ENCODE results near the gene CDC42BPA. TPM values are rescaled to one million over a fixed set of nuclear protein-coding genes. Genes with fewer than 3 reads are reported as not detected.

The CDC42BPA gene
- total RNA-seq, 1 experiment from 2014 or later: 46.4 TPM

- DNase-seq (ENCODE audit: low read depth in 1 of 2, low spot score in 2 of 2): no peak
- Histone ChIP-seq H3K9me3 (replicated peaks) (no peaks in the 10 kb centered on the region), H3K27ac (no peak overlapping the region), H3K4me1 (replicated peaks) (peaks cover 5% of the 10 kb centered on the region), H3K36me3 (no peaks in the 10 kb centered on the region), H3K27me3 (replicated peaks) (no peaks in the 10 kb centered on the region), H3K4me3 (no peak overlapping the region)
These were observed 244.5 kb downstream of the CDC42BPA start for GRCh38 chr1:227073786-227074185.

GRCh38 chr1:227072991-227073390 lies 245.3 kb downstream of the CDC42BPA start:
- no peaks in the 10 kb centered on the region for H3K9me3 ChIP-seq (replicated peaks)

GRCh38 chr1:227071895-227072587 lies 246.3 kb downstream of the CDC42BPA start:
- no peaks in the 10 kb centered on the region for H3K27me3 ChIP-seq (replicated peaks)
- H3K4me1 ChIP-seq (replicated peaks): peaks cover 5% of the 10 kb centered on the region
- H3K36me3 ChIP-seq: no peaks in the 10 kb centered on the region
- H3K27ac ChIP-seq: no peak overlapping the region
- DNase-seq (ENCODE audit: low read depth in 1 of 2, low spot score in 2 of 2): no peak
- H3K9me3 ChIP-seq (replicated peaks): no peaks in the 10 kb centered on the region
- H3K4me3 ChIP-seq: no peak overlapping the region

More at GRCh38 chr1:227072991-227073390, 245.3 kb downstream of the CDC42BPA start:
- no peaks in the 10 kb centered on the region for H3K36me3 ChIP-seq
- peak in 1 of 2 experiments; percentile 51 for DNase-seq (ENCODE audit: low read depth in 1 of 2, low spot score in 2 of 2)
- H3K4me1 ChIP-seq (replicated peaks): peaks cover 5% of the 10 kb centered on the region
- H3K27ac ChIP-seq: peak overlapping the region; percentile 23
- no peaks in the 10 kb centered on the region for H3K27me3 ChIP-seq (replicated peaks)
- H3K4me3 ChIP-seq: no peak overlapping the region

GRCh38 chr1:227070638-227071285 lies 247.5 kb downstream of the CDC42BPA start:
- no peak for DNase-seq (ENCODE audit: low read depth in 1 of 2, low spot score in 2 of 2)
- Histone ChIP-seq H3K27me3 (replicated peaks) (no peaks in the 10 kb centered on the region), H3K27ac (no peak overlapping the region)

GRCh38 chr1:227069490-227069889 lies 248.8 kb downstream of the CDC42BPA start:
- no peak for DNase-seq (ENCODE audit: low read depth in 1 of 2, low spot score in 2 of 2)
- Histone ChIP-seq H3K36me3 (0 out of 2 replicates have a peak, but pooled peaks cover 7% of the 10 kb centered on the region), H3K4me3 (no peak overlapping the region), H3K27ac (no peak overlapping the region), H3K4me1 (replicated peaks) (peaks cover 5% of the 10 kb centered on the region), H3K9me3 (replicated peaks) (no peaks in the 10 kb centered on the region), H3K27me3 (replicated peaks) (no peaks in the 10 kb centered on the region)

More at GRCh38 chr1:227070638-227071285, 247.5 kb downstream of the CDC42BPA start:
- Histone ChIP-seq H3K36me3 (0 out of 2 replicates have a peak, but pooled peaks cover 2% of the 10 kb centered on the region), H3K9me3 (replicated peaks) (no peaks in the 10 kb centered on the region), H3K4me3 (no peak overlapping the region), H3K4me1 (replicated peaks) (peaks cover 5% of the 10 kb centered on the region)

- no peak overlapping the region for H3K27ac ChIP-seq
- no peak overlapping the region for H3K4me3 ChIP-seq
- no peaks in the 10 kb centered on the region for H3K9me3 ChIP-seq (replicated peaks)
- no peaks in the 10 kb centered on the region for H3K27me3 ChIP-seq (replicated peaks)
- 0 out of 2 replicates have a peak, but pooled peaks cover 7% of the 10 kb centered on the region for H3K36me3 ChIP-seq
- DNase-seq (ENCODE audit: low read depth in 1 of 2, low spot score in 2 of 2): no peak
- H3K4me1 ChIP-seq (replicated peaks): peaks cover 5% of the 10 kb centered on the region
These were observed 249.4 kb downstream of the CDC42BPA start for GRCh38 chr1:227068883-227069282.

GRCh38 chr1:227066999-227067398 lies 251.3 kb downstream of the CDC42BPA start:
- Histone ChIP-seq H3K9me3 (replicated peaks) (no peaks in the 10 kb centered on the region), H3K4me1 (replicated peaks) (no peaks in the 10 kb centered on the region), H3K27ac (no peak overlapping the region), H3K4me3 (no peak overlapping the region), H3K27me3 (replicated peaks) (no peaks in the 10 kb centered on the region), H3K36me3 (0 out of 2 replicates have a peak, but pooled peaks cover 7% of the 10 kb centered on the region)
- DNase-seq (ENCODE audit: low read depth in 1 of 2, low spot score in 2 of 2): no peak

- Histone ChIP-seq H3K9me3 (replicated peaks) (no peaks in the 10 kb centered on the region), H3K4me3 (no peak overlapping the region), H3K36me3 (0 out of 2 replicates have a peak, but pooled peaks cover 7% of the 10 kb centered on the region), H3K27me3 (replicated peaks) (no peaks in the 10 kb centered on the region), H3K4me1 (replicated peaks) (no peaks in the 10 kb centered on the region), H3K27ac (no peak overlapping the region)
- DNase-seq (ENCODE audit: low read depth in 1 of 2, low spot score in 2 of 2): no peak
These were observed 253.0 kb downstream of the CDC42BPA start for GRCh38 chr1:227065311-227065710.

- peaks cover 17% of the 10 kb centered on the region for H3K4me1 ChIP-seq (replicated peaks)
- H3K9me3 ChIP-seq (replicated peaks): no peaks in the 10 kb centered on the region
- H3K27ac ChIP-seq: no peak overlapping the region
- no peak overlapping the region for H3K4me3 ChIP-seq
- H3K36me3 ChIP-seq: 0 out of 2 replicates have a peak, but pooled peaks cover 7% of the 10 kb centered on the region
- no peaks in the 10 kb centered on the region for H3K27me3 ChIP-seq (replicated peaks)
- DNase-seq (ENCODE audit: low read depth in 1 of 2, low spot score in 2 of 2): no peak
These were observed 256.0 kb downstream of the CDC42BPA start for GRCh38 chr1:227062306-227062705.

- no peak overlapping the region for H3K4me3 ChIP-seq
- peak in 1 of 2 experiments; percentile 29 for DNase-seq (ENCODE audit: low read depth in 1 of 2, low spot score in 2 of 2)
- H3K27ac ChIP-seq: peak overlapping the region; percentile 76
- no peaks in the 10 kb centered on the region for H3K36me3 ChIP-seq
- H3K27me3 ChIP-seq (replicated peaks): no peaks in the 10 kb centered on the region
- H3K9me3 ChIP-seq (replicated peaks): no peaks in the 10 kb centered on the region
- H3K4me1 ChIP-seq (replicated peaks): peaks cover 17% of the 10 kb centered on the region
These were observed 259.2 kb downstream of the CDC42BPA start for GRCh38 chr1:227059076-227059475.

- no peaks in the 10 kb centered on the region for H3K36me3 ChIP-seq
- no peaks in the 10 kb centered on the region for H3K27me3 ChIP-seq (replicated peaks)
- DNase-seq (ENCODE audit: low read depth in 1 of 2, low spot score in 2 of 2): peak in 1 of 2 experiments; percentile 68
- H3K9me3 ChIP-seq (replicated peaks): no peaks in the 10 kb centered on the region
- H3K4me3 ChIP-seq: no peak overlapping the region
- peaks cover 17% of the 10 kb centered on the region for H3K4me1 ChIP-seq (replicated peaks)
- H3K27ac ChIP-seq: peak overlapping the region; percentile 76
These were observed 260.0 kb downstream of the CDC42BPA start for GRCh38 chr1:227058321-227058751.

GRCh38 chr1:227049253-227049652 lies 269.0 kb downstream of the CDC42BPA start:
- Histone ChIP-seq H3K36me3 (peaks cover 11% of the 10 kb centered on the region), H3K27ac (no peak overlapping the region), H3K9me3 (replicated peaks) (no peaks in the 10 kb centered on the region), H3K4me1 (replicated peaks) (no peaks in the 10 kb centered on the region), H3K4me3 (no peak overlapping the region), H3K27me3 (replicated peaks) (no peaks in the 10 kb centered on the region)
- DNase-seq (ENCODE audit: low read depth in 1 of 2, low spot score in 2 of 2): no peak

GRCh38 chr1:227043755-227044154 lies 274.5 kb downstream of the CDC42BPA start:
- DNase-seq (ENCODE audit: low read depth in 1 of 2, low spot score in 2 of 2): no peak
- Histone ChIP-seq H3K36me3 (peaks cover 12% of the 10 kb centered on the region), H3K27me3 (replicated peaks) (no peaks in the 10 kb centered on the region), H3K4me1 (replicated peaks) (no peaks in the 10 kb centered on the region), H3K4me3 (no peak overlapping the region), H3K27ac (peak overlapping the region; percentile 13; the same call in 1 of the 2 replicates), H3K9me3 (replicated peaks) (no peaks in the 10 kb centered on the region)

GRCh38 chr1:227042292-227042691 lies 276.0 kb downstream of the CDC42BPA start:
- Histone ChIP-seq H3K36me3 (peaks cover 13% of the 10 kb centered on the region; the same call in 1 of the 2 replicates), H3K27ac (no peak overlapping the region), H3K27me3 (replicated peaks) (no peaks in the 10 kb centered on the region), H3K9me3 (replicated peaks) (no peaks in the 10 kb centered on the region), H3K4me3 (no peak overlapping the region), H3K4me1 (replicated peaks) (no peaks in the 10 kb centered on the region)
- DNase-seq (ENCODE audit: low read depth in 1 of 2, low spot score in 2 of 2): no peak

Measured in SJSA1 (cell line).